CD4-positive, alpha-beta memory T cell (primary cell): ENCODE measurements around the gene GLRA3. TPM values are rescaled to one million over a fixed set of nuclear protein-coding genes. Genes with fewer than 3 reads are reported as not detected.

Experiments
- CTCF ChIA-PET: fragments of 350-600 bp; sonication (Branson Sonifier 250); formaldehyde crosslinking; loops from one replicate; lab custom pipeline; 2021; ENCODE audit warnings: inconsistent platforms; ENCODE audit not compliant: partially characterized antibody; lab: Charles Lee
- POLR2A ChIA-PET: fragments of 350-600 bp; sonication (Branson Sonifier 250); formaldehyde crosslinking; loops from one replicate; lab custom pipeline; 2021; ENCODE audit not compliant: partially characterized antibody; lab: Charles Lee
- DNase-seq, 5 donors: peaks; one replicate each; pipeline versions ENCODE4 v3.0.0 to v3.0.0-alpha.2; 2020 to 2022; ENCODE audit warnings: mixed read lengths in 1 of 5
- H3K27ac ChIP-seq: one replicate; pipeline ENCODE4 v1.7.0; 2013; ENCODE audit warnings: low read depth, low read length
- H3K27me3 ChIP-seq: 2 replicates; pipeline ENCODE4 v1.7.0; 2013; ENCODE audit warnings: mild to moderate bottlenecking, low read length, moderate library complexity; ENCODE audit not compliant: insufficient read depth
- H3K36me3 ChIP-seq: 2 replicates; pipeline ENCODE4 v1.7.0; 2013; ENCODE audit warnings: mild to moderate bottlenecking, low read length, moderate library complexity; ENCODE audit not compliant: insufficient read depth
- H3K4me1 ChIP-seq: 2 replicates; pipeline ENCODE4 v1.7.0; 2013; ENCODE audit warnings: mild to moderate bottlenecking, low read length, moderate library complexity; ENCODE audit not compliant: insufficient read depth
- H3K4me3 ChIP-seq, 2 donors: one replicate each; pipeline ENCODE4 v1.7.0; 2013; ENCODE audit warnings: low read length in 2 of 2, mild to moderate bottlenecking in 1 of 2
- H3K9me3 ChIP-seq, 2 donors: one replicate each; pipeline ENCODE4 v1.7.0; 2013; ENCODE audit warnings: low read length in 2 of 2, control low read depth in 1 of 2; ENCODE audit not compliant: control insufficient read depth in 1 of 2
- H3K27ac Mint-ChIP-seq, 7 donors: one replicate each; pipeline ENCODE4 v1.8.0; 2020 to 2021; ENCODE audit warnings: mixed read lengths in 7 of 7, mild to moderate bottlenecking in 6 of 7, inconsistent platforms in 3 of 7, moderate library complexity in 3 of 7
- H3K27me3 Mint-ChIP-seq, 2 donors: one replicate each; pipeline ENCODE4 v1.8.0; 2020 to 2021; ENCODE audit warnings: mixed read lengths in 2 of 2
- H3K36me3 Mint-ChIP-seq, 2 donors: one replicate each; pipeline ENCODE4 v1.8.0; 2020 to 2021; ENCODE audit warnings: mixed read lengths in 2 of 2, inconsistent platforms in 1 of 2, mild to moderate bottlenecking in 1 of 2
- H3K4me1 Mint-ChIP-seq, 4 donors: one replicate each; pipeline ENCODE4 v1.8.0; 2020 to 2021; ENCODE audit warnings: mixed read lengths in 4 of 4, mild to moderate bottlenecking in 1 of 4
- H3K4me3 Mint-ChIP-seq, 8 donors: one replicate each; pipeline ENCODE4 v1.8.0; 2020 to 2021; ENCODE audit warnings: mixed read lengths in 8 of 8, mild to moderate bottlenecking in 7 of 8, moderate library complexity in 6 of 8, inconsistent platforms in 3 of 8
- H3K9me3 Mint-ChIP-seq, 8 donors: one replicate each; pipeline ENCODE4 v1.8.0; 2020 to 2021; ENCODE audit warnings: mixed read lengths in 8 of 8, mild to moderate bottlenecking in 5 of 8, inconsistent platforms in 3 of 8, moderate library complexity in 1 of 8
- intact Hi-C: fragments of 100-400 bp; cut with micrococcal nuclease; formaldehyde crosslinking; loops from one replicate; pipeline ENCODE4 v1.15.1; 2023
- polyA plus RNA-seq, 2 donors: library from polyadenylated mRNA; unstranded; fragments of 300-500 nt; fragmentation: Illumina TruSeq; gene quantifications; one replicate each; pipeline ENCODE4 v1.2.3, GENCODE V29; 2021
- total RNA-seq, 2 experiments: library from RNA; stranded (reverse); gene quantifications; one replicate each; pipeline ENCODE4 v1.2.3, GENCODE V29; 2021

Gene GLRA3
- total and polyA plus RNA-seq, 4 experiments from 2014 or later: not detected

GRCh38 chr4:174853629-174854028 lies 24.6 kb upstream of the GLRA3 start:
- H3K4me3 ChIP-seq: no peak overlapping the region
- H3K36me3 Mint-ChIP-seq: no peaks in the 10 kb centered on the region
- H3K9me3 ChIP-seq: no peaks in the 10 kb centered on the region
- no peaks in the 10 kb centered on the region for H3K4me1 Mint-ChIP-seq
- H3K27me3 ChIP-seq: no peaks in the 10 kb centered on the region
- H3K9me3 Mint-ChIP-seq: peaks cover 0 to 6% (median 2%) of the 10 kb centered on the region in 8 donors
- DNase-seq: no peak
- ChIA-PET POLR2A (no interaction called here), CTCF (no interaction called here)
- peaks cover 0 to 1% of the 10 kb centered on the region in 2 donors for H3K27me3 Mint-ChIP-seq
- H3K27ac Mint-ChIP-seq: no peak overlapping the region
- no peak overlapping the region for H3K4me3 Mint-ChIP-seq
- no peaks in the 10 kb centered on the region for H3K4me1 ChIP-seq
- H3K36me3 ChIP-seq: no peaks in the 10 kb centered on the region
- intact Hi-C loops: no loop called here
- no peak overlapping the region for H3K27ac ChIP-seq

GRCh38 chr4:174848596-174848995 lies 19.5 kb upstream of the GLRA3 start:
- ChIA-PET CTCF (no interaction called here), POLR2A (no interaction called here)
- H3K27ac ChIP-seq: no peak overlapping the region
- no peaks in the 10 kb centered on the region for H3K36me3 Mint-ChIP-seq
- no peaks in the 10 kb centered on the region for H3K4me1 Mint-ChIP-seq
- no peaks in the 10 kb centered on the region for H3K9me3 ChIP-seq
- DNase-seq: no peak
- H3K36me3 ChIP-seq: no peaks in the 10 kb centered on the region
- H3K27ac Mint-ChIP-seq: no peak overlapping the region
- H3K4me3 Mint-ChIP-seq: no peak overlapping the region
- H3K9me3 Mint-ChIP-seq: peaks cover 0 to 6% (median 0%) of the 10 kb centered on the region in 8 donors
- no peaks in the 10 kb centered on the region for H3K27me3 ChIP-seq
- intact Hi-C loops: no loop called here
- H3K27me3 Mint-ChIP-seq: no peaks in the 10 kb centered on the region
- no peaks in the 10 kb centered on the region for H3K4me1 ChIP-seq
- H3K4me3 ChIP-seq: no peak overlapping the region

- DNase-seq: no peak
- H3K4me1 Mint-ChIP-seq: no peaks in the 10 kb centered on the region
- no peak overlapping the region for H3K27ac ChIP-seq
- no peaks in the 10 kb centered on the region for H3K36me3 Mint-ChIP-seq
- H3K27me3 ChIP-seq: no peaks in the 10 kb centered on the region
- no peak overlapping the region for H3K4me3 Mint-ChIP-seq
- no peaks in the 10 kb centered on the region for H3K4me1 ChIP-seq
- H3K9me3 ChIP-seq: no peaks in the 10 kb centered on the region
- H3K36me3 ChIP-seq: no peaks in the 10 kb centered on the region
- intact Hi-C loops: no loop called here
- CTCF ChIA-PET: no interaction called here
- POLR2A ChIA-PET: no interaction called here
- H3K4me3 ChIP-seq: no peak overlapping the region
- H3K27me3 Mint-ChIP-seq: no peaks in the 10 kb centered on the region
- H3K9me3 Mint-ChIP-seq: peaks cover 0 to 8% (median under 1%) of the 10 kb centered on the region in 8 donors
- no peak overlapping the region for H3K27ac Mint-ChIP-seq
Observed at GRCh38 chr4:174847801-174848427, 18.9 kb upstream of the GLRA3 start.

GRCh38 chr4:174835536-174835935 lies 6.5 kb upstream of the GLRA3 start:
- POLR2A ChIA-PET: no interaction called here
- H3K27me3 ChIP-seq: no peaks in the 10 kb centered on the region
- H3K27ac Mint-ChIP-seq: no peak overlapping the region

GRCh38 chr4:174834477-174834876 lies 5.4 kb upstream of the GLRA3 start:
- no peak overlapping the region for H3K4me3 Mint-ChIP-seq
- H3K27me3 ChIP-seq: no peaks in the 10 kb centered on the region
- intact Hi-C loops: no loop called here
- peaks cover 0 to 8% (median 4%) of the 10 kb centered on the region in 8 donors for H3K9me3 Mint-ChIP-seq
- peaks cover 0 to 1% of the 10 kb centered on the region in 2 donors for H3K27me3 Mint-ChIP-seq
- ChIA-PET POLR2A (no interaction called here), CTCF (no interaction called here)
- H3K27ac Mint-ChIP-seq: no peak overlapping the region
- H3K36me3 ChIP-seq: no peaks in the 10 kb centered on the region
- no peaks in the 10 kb centered on the region for H3K36me3 Mint-ChIP-seq
- peaks cover 0 to 1% (median 0%) of the 10 kb centered on the region in 4 donors for H3K4me1 Mint-ChIP-seq
- no peaks in the 10 kb centered on the region for H3K4me1 ChIP-seq
- H3K4me3 ChIP-seq: no peak overlapping the region
- no peak for DNase-seq
- H3K27ac ChIP-seq: no peak overlapping the region
- H3K9me3 ChIP-seq: no peaks in the 10 kb centered on the region

More at GRCh38 chr4:174835536-174835935, 6.5 kb upstream of the GLRA3 start:
- peaks cover 0 to 6% (median 5%) of the 10 kb centered on the region in 8 donors for H3K9me3 Mint-ChIP-seq
- no peaks in the 10 kb centered on the region for H3K4me1 Mint-ChIP-seq
- H3K36me3 Mint-ChIP-seq: no peaks in the 10 kb centered on the region
- intact Hi-C loops: no loop called here
- no peaks in the 10 kb centered on the region for H3K9me3 ChIP-seq
- CTCF ChIA-PET: no interaction called here
- no peaks in the 10 kb centered on the region for H3K4me1 ChIP-seq
- H3K27ac ChIP-seq: no peak overlapping the region
- DNase-seq: no peak
- no peak overlapping the region for H3K4me3 Mint-ChIP-seq
- no peak overlapping the region for H3K4me3 ChIP-seq
- no peaks in the 10 kb centered on the region for H3K36me3 ChIP-seq
- H3K27me3 Mint-ChIP-seq: no peaks in the 10 kb centered on the region

GRCh38 chr4:174826660-174827059 lies 2.4 kb downstream of the GLRA3 start:
- DNase-seq: no peak

GRCh38 chr4:174815282-174815681 lies 13.8 kb downstream of the GLRA3 start:
- intact Hi-C loops: no loop called here
- Histone ChIP-seq H3K4me1 (no peaks in the 10 kb centered on the region), H3K27me3 (no peaks in the 10 kb centered on the region), H3K36me3 (no peaks in the 10 kb centered on the region), H3K27ac (no peak overlapping the region), H3K9me3 (no peaks in the 10 kb centered on the region), H3K4me3 (no peak overlapping the region)
- Mint-ChIP-seq H3K4me3 (no peak overlapping the region), H3K27ac (no peak overlapping the region), H3K4me1 (no peaks in the 10 kb centered on the region), H3K27me3 (no peaks in the 10 kb centered on the region), H3K36me3 (no peaks in the 10 kb centered on the region), H3K9me3 (peaks cover 0 to 5% (median 0%) of the 10 kb centered on the region in 8 donors)
- DNase-seq: no peak
- ChIA-PET POLR2A (no interaction called here), CTCF (no interaction called here)

More at GRCh38 chr4:174826660-174827059, 2.4 kb downstream of the GLRA3 start:
- H3K4me1 Mint-ChIP-seq: peaks cover 0 to 8% (median 3%) of the 10 kb centered on the region in 4 donors
- CTCF ChIA-PET: no interaction called here
- no peaks in the 10 kb centered on the region for H3K27me3 ChIP-seq
- POLR2A ChIA-PET: no interaction called here
- H3K27me3 Mint-ChIP-seq: peaks cover 3 to 4% of the 10 kb centered on the region in 2 donors
- H3K36me3 ChIP-seq: no peaks in the 10 kb centered on the region
- no peak overlapping the region for H3K4me3 ChIP-seq
- no peak overlapping the region for H3K27ac ChIP-seq
- peaks cover 2 to 8% (median 4%) of the 10 kb centered on the region in 8 donors for H3K9me3 Mint-ChIP-seq
- H3K4me1 ChIP-seq: no peaks in the 10 kb centered on the region
- no peak overlapping the region for H3K27ac Mint-ChIP-seq
- H3K4me3 Mint-ChIP-seq: no peak overlapping the region
- no peaks in the 10 kb centered on the region for H3K36me3 Mint-ChIP-seq
- intact Hi-C loops: no loop called here
- no peaks in the 10 kb centered on the region for H3K9me3 ChIP-seq
